C1 segment of cervical spinal cord (tissue), 14 donors: Measurements from ENCODE around the gene VAMP1.
"Not testable (repeated sequence)": the region's sequence is repeated elsewhere in the genome, so short reads cannot be mapped to it uniquely, and the experiment has no call there.

ENCODE experiments used
- DNase-seq, 14 donors: peaks; one replicate each; lab custom pipeline; 2025; lab: John Stamatoyannopoulos, UW

The VAMP1 gene

GRCh38 chr12:6470375-6471163 is at the start of gene VAMP1:
Gene VAMP1 (minus strand): TSS chr12:6470677. CDS start chr12:6470531, 146 bp downstream.
- peak; percentile 66 to 99 (median 97) for DNase-seq

GRCh38 chr12:6520186-6520585 is 49.7 kb upstream of the VAMP1 start:
- no peak for DNase-seq

GRCh38 chr12:6508087-6508486 is 37.6 kb upstream of the VAMP1 start:
- no peak for DNase-seq

- DNase-seq = no peak
Measured at GRCh38 chr12:6507102-6507998, 36.9 kb upstream of the VAMP1 start.

- DNase-seq = no peak
Measured at GRCh38 chr12:6500466-6500865, 30.0 kb upstream of the VAMP1 start.

- DNase-seq = peak in 4 of 14 donors; percentile 7 to 19 (median 11)
Measured at GRCh38 chr12:6497291-6497690, 26.8 kb upstream of the VAMP1 start.

GRCh38 chr12:6494968-6495367 is 24.5 kb upstream of the VAMP1 start:
- DNase-seq = no peak

- no peak for DNase-seq
Measured at GRCh38 chr12:6494258-6494743, 23.8 kb upstream of the VAMP1 start.

- peak; percentile 69 to 96 (median 92) for DNase-seq
Measured at GRCh38 chr12:6493497-6494257, 23.2 kb upstream of the VAMP1 start, which contains the start of gene NCAPD2. Gene NCAPD2 (plus strand): TSS chr12:6494102. CDS start chr12:6495099, 997 bp downstream.

- peak; percentile 43 to 94 (median 90) for DNase-seq
Measured at GRCh38 chr12:6492838-6493496, 22.5 kb upstream of the VAMP1 start, which contains the start of gene MRPL51. Gene MRPL51 (minus strand): TSS chr12:6493262. CDS start chr12:6493136, 126 bp downstream.

- not testable (repeated sequence) for DNase-seq
Measured at GRCh38 chr12:6490673-6491072, 20.2 kb upstream of the VAMP1 start.

GRCh38 chr12:6489449-6489848 is 19.0 kb upstream of the VAMP1 start:
- DNase-seq = no peak

- DNase-seq = no peak
Measured at GRCh38 chr12:6488240-6488639, 17.8 kb upstream of the VAMP1 start.

GRCh38 chr12:6478416-6478815 is 7.9 kb upstream of the VAMP1 start:
- no peak for DNase-seq

- DNase-seq = not testable (repeated sequence)
Measured at GRCh38 chr12:6477601-6478377, 7.3 kb upstream of the VAMP1 start.

- no peak for DNase-seq
Measured at GRCh38 chr12:6476489-6476888, 6.0 kb upstream of the VAMP1 start.

GRCh38 chr12:6475233-6475975 is 4.9 kb upstream of the VAMP1 start:
- DNase-seq = not testable (repeated sequence)

GRCh38 chr12:6472491-6472890 is 2.0 kb upstream of the VAMP1 start:
- DNase-seq = no peak

GRCh38 chr12:6471989-6472360 is 1.5 kb upstream of the VAMP1 start:
- no peak for DNase-seq
